GM19099 (cell line): ENCODE measurements around the gene USP10.

Experiments used
- POLR2A ChIP-seq: IDR thresholded peaks from 3 replicates; pipeline ENCODE4 v1.6.1; 2011; ENCODE audit warnings: low read depth; ENCODE audit not compliant: insufficient read length; ENCODE audit errors: extremely low read depth

Gene USP10

DNA sequence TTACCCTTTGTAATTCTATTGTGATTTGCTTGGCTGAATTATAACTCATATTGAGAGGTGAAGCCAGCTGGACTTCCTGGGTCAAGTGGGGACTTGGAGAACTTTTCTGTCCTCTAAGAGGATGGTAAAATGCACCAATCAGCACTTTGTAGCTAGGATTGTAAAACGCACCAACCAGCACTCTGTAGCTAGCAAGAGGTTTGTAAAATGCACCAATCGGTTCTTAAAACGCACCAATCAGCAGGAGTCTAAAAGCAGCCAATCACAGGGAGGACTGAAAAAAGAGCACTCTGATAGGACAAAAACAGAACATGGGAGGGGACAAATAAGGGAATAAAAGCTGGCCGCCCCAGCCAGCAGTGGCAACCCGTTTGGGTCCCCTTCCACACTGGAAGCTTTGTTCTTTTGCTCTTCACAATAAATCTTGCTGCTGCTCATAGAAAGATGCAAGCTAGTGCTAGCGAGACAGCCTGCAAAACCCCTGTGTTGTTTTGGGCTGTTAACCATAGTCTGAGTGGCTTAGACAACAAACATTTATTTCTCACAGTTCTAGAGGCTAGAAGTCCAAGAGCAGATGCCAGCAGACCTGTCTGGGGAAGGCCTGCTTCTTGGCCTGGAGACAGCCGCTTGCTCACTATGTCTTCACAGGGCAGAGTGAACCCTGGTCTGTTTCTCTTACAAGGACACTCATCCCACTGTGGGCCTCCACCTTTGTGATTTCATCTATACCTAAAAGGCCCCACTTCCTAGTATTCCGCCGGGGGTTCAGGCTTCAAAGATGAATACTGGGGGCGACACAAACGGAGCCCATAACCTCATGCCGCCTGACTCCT is 81.0 kb downstream of the USP10 start:
- no peak for TF ChIP-seq POLR2A

DNA sequence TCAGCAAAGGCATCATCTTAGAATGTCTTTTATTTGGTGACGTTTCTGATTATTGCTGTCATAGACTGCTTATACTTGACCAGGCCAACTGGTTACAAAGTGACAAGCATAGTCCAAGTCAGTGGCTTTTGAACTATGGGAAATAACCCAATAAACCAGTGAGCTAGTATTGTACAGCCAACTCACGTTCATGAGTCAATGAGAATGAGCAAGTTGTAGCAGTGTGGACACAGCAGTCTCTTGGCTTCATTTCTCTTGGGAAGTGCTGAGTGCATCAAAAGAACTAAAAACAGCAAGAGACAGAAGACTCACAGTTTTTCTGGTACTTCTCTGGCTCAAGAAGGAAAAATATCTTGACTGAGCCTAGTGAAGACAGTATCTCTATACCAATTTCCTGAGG is 83.0 kb downstream of the USP10 start:
- no peak for TF ChIP-seq POLR2A

DNA sequence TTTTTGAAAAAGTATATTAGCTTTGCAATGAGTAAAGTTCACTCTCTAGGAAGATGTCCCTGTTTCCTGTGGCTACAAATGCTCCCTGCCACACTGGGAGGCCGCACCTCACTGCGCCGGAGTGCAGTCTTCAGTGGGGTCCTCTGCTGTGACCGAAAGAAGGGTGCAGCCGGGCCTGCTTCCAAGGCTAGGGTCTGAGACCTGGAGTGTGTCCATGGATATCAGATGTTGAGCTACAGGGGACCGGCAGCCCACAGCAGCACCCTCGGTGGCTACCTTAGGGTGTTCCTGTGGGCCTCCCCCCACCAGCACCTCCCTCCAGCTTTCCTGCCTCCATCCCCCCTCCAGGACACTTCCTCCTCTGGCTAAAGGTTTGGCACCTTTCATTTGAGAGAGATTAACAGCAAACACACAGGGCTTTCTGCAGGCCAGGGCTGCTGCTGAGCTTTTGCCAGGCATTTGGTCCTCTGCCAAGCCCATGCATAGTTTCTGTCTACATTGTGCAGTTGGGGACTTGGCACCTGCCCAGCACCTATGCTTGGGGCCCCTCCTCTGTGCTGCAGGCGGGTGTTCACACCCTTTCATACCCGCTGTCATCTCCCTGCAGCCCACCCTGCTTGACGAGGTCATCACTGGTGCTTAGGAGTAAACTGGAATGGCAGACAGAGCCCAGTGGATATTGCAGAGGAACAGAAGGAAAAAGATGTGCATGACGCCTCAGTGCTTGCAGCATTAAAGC is 86.2 kb downstream of the USP10 start:
- no peak for TF ChIP-seq POLR2A

DNA sequence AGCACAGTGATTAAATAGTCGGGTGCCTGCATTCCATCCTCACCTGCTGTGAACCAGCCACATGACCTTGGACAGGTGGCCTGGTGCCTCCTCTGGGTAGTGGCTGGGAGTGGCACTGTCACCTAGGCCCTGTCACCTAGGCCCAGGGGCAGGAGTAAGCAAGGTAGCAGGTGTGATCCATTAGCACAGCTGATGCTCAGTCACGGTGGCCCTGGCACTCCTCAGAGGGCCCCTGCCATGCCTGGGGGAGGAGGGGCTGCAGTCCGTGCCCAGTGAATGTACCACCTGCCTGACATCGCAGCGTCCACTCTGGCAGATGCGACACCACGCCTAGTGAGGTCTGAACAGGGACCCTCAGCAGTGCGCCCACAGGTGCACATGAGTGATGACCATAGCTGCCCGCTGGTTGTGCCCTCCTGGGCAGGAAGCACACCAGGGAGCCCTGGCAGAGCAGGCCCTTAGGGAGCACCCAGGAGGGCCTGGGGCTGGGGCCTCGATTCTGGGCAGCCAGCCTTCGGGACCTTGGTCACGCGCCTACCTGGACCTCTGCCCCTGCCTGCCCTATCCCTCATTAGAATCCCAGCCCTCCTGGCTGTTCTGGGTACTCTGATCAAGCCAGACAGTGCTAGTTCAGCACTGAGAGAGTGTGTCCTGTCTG is 86.9 kb downstream of the USP10 start:
- no peak for TF ChIP-seq POLR2A

DNA sequence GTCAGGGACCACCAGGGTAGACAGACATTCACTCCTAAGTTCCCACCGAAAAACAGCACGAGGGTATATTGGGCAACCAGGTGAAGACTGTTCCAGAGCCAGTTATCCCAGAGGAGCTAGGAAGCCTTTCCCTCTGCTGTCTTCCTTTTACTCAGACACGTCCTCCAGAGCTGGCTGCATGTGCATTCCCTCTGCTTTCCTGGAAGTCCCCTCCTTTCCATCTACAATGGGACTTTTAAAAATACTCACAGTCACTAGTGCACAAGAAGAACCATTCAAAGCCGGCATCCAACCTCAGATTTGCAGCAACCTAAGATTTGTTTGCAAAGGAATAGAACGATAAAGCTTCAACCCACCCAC is 87.4 kb downstream of the USP10 start:
- TF ChIP-seq POLR2A, result no peak

DNA sequence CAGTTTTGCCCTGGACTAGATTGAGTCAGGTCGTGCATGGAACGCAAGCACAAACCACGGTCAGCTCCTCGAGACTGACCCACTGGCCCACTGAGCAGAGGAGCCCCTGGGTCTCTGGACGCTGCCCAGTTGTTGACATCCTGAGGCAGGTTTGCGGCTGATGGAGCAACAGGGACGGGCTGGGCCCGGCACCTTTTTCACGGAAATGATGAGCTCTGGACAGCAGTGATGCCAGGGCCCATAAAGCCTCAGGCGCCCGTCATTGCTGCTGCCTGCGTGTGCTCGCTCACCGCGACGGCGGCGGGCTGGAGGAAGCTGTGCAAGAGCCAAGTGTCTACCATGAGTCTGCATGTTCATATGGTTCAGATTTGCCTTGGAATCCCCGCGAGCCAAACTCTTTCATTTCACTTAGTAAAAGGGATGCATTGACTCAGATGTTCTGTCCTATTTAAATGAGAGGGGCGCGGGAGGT is 89.2 kb downstream of the USP10 start:
- TF ChIP-seq POLR2A, result no peak

DNA sequence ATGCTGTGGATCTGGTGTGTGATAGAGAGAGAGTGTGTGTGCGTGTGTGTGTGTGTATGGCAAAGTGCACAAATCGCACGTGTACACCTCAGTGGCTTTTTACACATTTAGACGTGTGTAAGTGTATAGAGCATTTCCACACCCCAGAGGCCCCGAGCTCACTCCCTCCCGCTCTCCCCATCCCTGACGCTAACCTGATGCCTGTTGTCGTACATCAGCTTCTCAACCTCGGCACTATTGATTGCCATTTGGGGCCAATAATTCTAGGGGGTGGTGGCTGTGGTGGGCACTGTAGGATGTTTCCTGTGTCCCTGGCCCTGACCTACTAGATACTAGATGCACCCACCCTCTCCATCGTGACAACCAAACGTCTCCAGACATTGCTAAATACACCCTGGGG is 89.6 kb downstream of the USP10 start:
- no peak for TF ChIP-seq POLR2A

DNA sequence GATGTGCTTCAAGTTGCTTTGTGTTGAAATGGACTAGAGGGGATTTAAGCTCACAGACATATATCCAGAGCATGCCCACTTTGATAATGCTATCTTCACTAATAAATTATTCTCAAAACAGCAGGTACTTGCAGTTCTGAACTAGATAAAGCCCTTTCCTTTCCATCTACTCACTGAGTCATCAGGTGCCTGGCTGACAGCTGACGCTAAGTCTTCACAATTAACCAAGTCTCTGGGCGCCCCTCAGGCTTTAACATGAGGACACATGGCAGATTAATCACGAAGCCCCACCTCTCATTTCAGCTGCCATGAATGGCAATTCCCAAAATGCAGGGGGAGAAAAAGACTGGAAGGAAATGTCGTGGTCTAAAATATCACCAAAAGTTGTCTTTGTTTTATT is 90.5 kb downstream of the USP10 start:
- no peak for TF ChIP-seq POLR2A

DNA sequence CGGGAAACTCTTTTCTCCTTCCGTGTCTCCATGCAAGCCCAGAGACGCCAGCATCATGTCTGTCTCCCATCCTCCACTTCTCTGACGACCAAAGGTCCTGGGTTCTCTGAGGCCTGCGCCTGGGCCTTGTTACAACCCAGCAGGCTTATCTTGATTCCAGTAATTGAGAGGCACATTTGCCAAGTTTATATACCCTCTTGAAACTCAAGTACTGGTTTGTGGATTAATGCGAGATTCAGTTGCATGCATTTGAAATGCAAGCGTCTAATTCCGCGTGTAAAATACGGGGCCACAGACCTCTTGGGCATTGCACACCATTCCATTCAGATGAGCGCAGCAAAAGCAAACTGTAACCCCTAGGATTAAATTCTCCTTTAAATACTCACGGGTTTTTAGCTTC is 91.3 kb downstream of the USP10 start:
- no peak for TF ChIP-seq POLR2A

DNA sequence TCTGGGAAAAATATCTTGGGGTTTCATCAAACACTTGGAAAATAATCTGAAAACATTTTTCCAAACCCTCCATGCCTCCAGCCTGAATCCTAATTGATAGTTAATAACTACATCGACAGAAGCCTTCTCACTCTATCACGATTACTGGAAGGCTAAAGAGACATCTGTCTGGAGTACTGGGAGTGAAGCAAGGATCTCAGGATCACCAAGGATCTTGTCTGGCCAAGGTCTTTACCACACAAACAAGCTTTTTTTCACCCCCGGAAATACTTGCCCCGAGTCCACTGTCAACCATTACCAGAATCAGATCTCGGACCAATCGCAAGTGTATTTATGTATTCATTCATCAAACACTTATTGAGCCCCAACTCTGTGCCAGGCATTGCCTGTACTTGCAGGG is 91.7 kb downstream of the USP10 start:
- no peak for TF ChIP-seq POLR2A

DNA sequence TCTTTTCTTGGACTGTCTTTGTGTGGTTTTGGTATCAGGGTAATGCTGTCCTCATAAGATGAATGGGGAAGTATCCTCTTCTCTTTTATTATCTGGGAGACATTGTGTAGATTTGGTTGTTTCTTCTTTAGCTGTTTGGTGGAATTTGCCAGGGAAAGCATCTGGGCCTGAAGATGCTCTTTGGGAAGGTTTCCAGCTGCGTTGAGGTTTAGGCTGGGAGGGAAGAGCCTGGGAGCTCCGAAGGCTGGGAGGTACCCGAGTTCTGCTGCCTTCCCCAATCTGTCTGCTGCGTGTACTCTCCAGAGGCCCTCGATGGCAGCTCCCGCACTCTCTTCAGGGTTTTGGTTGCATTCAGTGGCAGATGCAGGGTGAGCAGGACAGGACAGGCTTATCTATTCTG is 94.4 kb downstream of the USP10 start:
- no peak for TF ChIP-seq POLR2A

DNA sequence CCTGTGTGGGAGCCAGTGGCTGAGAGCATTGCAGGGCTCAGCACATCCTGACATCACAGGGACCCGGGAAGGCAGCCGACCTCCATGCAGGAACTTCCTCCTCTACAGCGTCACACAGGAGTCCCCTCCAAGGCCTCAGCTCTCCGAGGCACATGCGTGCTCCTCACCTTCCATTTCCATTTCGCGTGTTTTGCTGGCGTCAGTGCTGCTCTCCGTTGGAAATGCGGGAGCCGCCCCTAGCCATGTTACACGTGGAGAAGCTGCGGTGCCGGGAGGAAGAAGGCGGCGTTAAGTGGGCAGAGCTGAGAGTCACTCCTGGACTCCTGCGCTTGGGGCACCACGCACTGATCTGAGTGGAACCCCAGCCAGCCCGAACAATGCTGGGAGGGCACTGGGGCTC is 94.8 kb downstream of the USP10 start:
- TF ChIP-seq POLR2A, result no peak

DNA sequence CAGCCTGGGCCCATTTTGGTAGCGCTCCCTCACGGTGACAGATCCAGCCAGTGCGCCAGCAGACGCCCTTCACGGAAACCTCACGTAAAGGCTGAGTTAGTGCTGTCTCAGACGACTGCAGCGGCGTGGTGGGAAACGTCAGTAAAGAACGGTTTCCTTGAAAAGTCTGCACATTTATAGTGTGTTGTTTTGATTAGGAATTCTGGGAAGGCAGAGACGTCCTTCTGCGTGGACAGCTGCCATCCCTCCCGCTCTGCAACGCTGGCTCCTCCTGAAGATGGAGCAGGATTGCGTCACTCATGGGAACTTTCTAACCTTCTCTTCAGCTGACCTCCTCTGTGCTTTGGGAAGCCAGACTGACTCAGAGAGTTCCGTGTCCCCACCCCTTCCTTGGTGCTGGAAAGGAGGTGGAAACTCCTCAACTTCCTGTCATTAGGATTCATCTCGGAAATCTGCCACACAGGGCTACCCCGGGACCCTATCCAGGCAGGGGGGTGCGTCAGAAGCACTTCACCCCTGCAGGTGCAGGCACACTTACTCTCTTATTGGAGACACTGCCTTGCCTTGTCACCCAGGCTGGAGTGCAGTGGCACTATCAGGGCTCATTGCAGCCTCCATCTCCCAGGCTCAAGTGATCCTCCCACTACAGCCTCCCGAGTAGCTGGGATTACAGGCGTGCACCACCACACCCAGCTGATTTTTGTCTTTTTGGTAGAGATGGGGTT is 95.7 kb downstream of the USP10 start:
- TF ChIP-seq POLR2A, result no peak

DNA sequence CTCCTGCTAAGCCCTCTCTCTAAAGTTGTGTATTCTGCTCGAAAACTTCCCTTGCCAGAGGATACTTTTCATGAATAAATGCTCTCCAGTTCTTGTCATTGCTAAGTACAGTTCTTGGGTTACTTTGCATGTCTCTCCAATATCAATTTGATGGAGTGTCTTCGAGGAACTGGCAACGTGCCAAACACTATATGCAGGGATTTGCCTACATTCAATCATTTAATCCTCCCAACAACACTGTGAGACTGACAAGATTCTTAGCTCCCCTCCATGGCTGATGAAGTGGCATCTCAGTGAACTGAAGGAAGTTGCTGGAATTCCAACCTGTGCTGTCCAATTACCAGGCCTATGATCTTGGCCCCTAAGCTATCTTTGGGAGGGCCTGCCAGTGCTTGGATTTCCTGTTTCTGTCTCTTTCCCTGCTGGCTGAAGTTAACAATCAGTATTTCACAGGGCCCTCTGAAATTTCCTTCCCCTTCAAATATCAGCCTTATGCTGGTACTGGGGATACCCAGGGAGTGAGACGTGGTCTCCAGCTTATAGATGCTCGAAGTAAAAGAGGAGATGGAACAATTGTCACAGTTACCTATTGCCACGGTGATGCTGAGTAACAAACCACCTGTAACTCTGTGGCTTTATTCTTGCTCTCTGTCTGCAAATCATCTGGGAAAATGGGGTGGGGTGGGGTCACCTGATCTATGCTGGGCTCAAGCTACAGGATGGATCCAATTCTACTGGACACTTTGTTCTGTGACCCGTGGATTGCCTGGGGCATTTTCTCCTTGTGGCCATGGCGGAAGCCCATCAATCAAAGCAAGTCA is 100.6 kb downstream of the USP10 start:
- no peak for TF ChIP-seq POLR2A
